Caki2 (cell line): ENCODE measurements around the gene ANXA5. TPM values are rescaled to one million over a fixed set of nuclear protein-coding genes. Genes with fewer than 3 reads are reported as not detected.
A peak's percentile ranks its signal among the peaks of the same experiment; 100 is the strongest.
"Not testable (repeated sequence)": the region's sequence is repeated elsewhere in the genome, so short reads cannot be mapped to it uniquely, and the experiment has no call there.

ENCODE experiments used
- DNase-seq: peaks from one replicate; pipeline ENCODE4 v3.0.0-alpha.2; 2015; ENCODE audit warnings: low read depth
- in situ Hi-C: cut with HindIII; loops from 2 replicates; pipeline ENCODE4 v1.10.0; 2016; ENCODE audit warnings: low sequenced_read_pairs, low pct_unique_long_range_greater_than_20kb, mixed read lengths
- total RNA-seq: library from RNA; depleted of rRNA; stranded (reverse); fragments of >200 nt; shearing (Covaris generic); gene quantifications from 2 replicates; pipeline ENCODE4 v1.2.3, GENCODE V29; 2014; ENCODE audit warnings: low replicate concordance

ANXA5 gene
- total RNA-seq, 1 experiment from 2014 or later = 278 TPM

- DNase-seq = not testable (repeated sequence)
- in situ Hi-C loops = loop anchor here (25.0 kb wide), 1 partner anchor 298 kb away; no protein-coding TSS in a partner anchor
Measured at GRCh38 chr4:121660175-121660933, 36.4 kb downstream of the ANXA5 start.

GRCh38 chr4:121658125-121658524, 38.7 kb downstream of the ANXA5 start:
- no peak for DNase-seq
- in situ Hi-C loops = loop anchor here (25.0 kb wide), 1 partner anchor 296 kb away; no protein-coding TSS in a partner anchor

GRCh38 chr4:121656269-121656641, 40.5 kb downstream of the ANXA5 start:
- DNase-seq = peak; percentile 55
- in situ Hi-C loops = loop anchor here (25.0 kb wide), 1 partner anchor 294 kb away; no protein-coding TSS in a partner anchor

GRCh38 chr4:121655320-121656268, 41.2 kb downstream of the ANXA5 start:
- in situ Hi-C loops = loop anchor here (25.0 kb wide), 1 partner anchor 293 kb away; no protein-coding TSS in a partner anchor
- no peak for DNase-seq

GRCh38 chr4:121654738-121655137, 42.0 kb downstream of the ANXA5 start:
- no peak for DNase-seq
- in situ Hi-C loops = loop anchor here (25.0 kb wide), 1 partner anchor 292 kb away; no protein-coding TSS in a partner anchor

GRCh38 chr4:121653986-121654385, 42.8 kb downstream of the ANXA5 start:
- DNase-seq = no peak
- in situ Hi-C loops = loop anchor here (25.0 kb wide), 1 partner anchor 292 kb away; no protein-coding TSS in a partner anchor

- no peak for DNase-seq
- in situ Hi-C loops = loop anchor here (25.0 kb wide), 1 partner anchor 291 kb away; no protein-coding TSS in a partner anchor
Measured at GRCh38 chr4:121653214-121653613, 43.6 kb downstream of the ANXA5 start.

GRCh38 chr4:121651597-121651996, 45.2 kb downstream of the ANXA5 start:
- in situ Hi-C loops = loop anchor here (25.0 kb wide), 1 partner anchor 289 kb away; no protein-coding TSS in a partner anchor
- no peak for DNase-seq

- no peak for DNase-seq
- in situ Hi-C loops = loop anchor here (25.0 kb wide), 1 partner anchor 288 kb away; no protein-coding TSS in a partner anchor
Measured at GRCh38 chr4:121650741-121651140, 46.0 kb downstream of the ANXA5 start.

- DNase-seq = no peak
- in situ Hi-C loops = no loop called here
Measured at GRCh38 chr4:121648516-121648915, 48.3 kb downstream of the ANXA5 start.

GRCh38 chr4:121642876-121643585, 53.7 kb downstream of the ANXA5 start:
- in situ Hi-C loops = no loop called here
- no peak for DNase-seq

- in situ Hi-C loops = no loop called here
- no peak for DNase-seq
Measured at GRCh38 chr4:121642292-121642691, 54.5 kb downstream of the ANXA5 start.

GRCh38 chr4:121633653-121634052, 63.1 kb downstream of the ANXA5 start:
- DNase-seq = no peak
- in situ Hi-C loops = no loop called here

- no peak for DNase-seq
- in situ Hi-C loops = no loop called here
Measured at GRCh38 chr4:121632636-121633035, 64.1 kb downstream of the ANXA5 start.
